Naive B cell (primary cell): ENCODE results near the gene MADCAM1. TPM values are rescaled to one million over a fixed set of nuclear protein-coding genes. Genes with fewer than 3 reads are reported as not detected.

Experiments used
- ATAC-seq, 2 donors: fragments of 150-1000 bp; cut with Tn5 transposase; 2 replicates each; pipeline ENCODE4 v1.10.0; 2021; ENCODE audit warnings: low read depth in 2 of 2, mild to moderate bottlenecking in 2 of 2, moderate library complexity in 2 of 2
- DNase-seq: peaks from one replicate; pipeline ENCODE4 v3.0.0; 2022
- H3K27ac Mint-ChIP-seq, 6 donors: one replicate each; pipeline ENCODE4 v1.8.0; 2020 to 2022; ENCODE audit warnings: mild to moderate bottlenecking in 6 of 6, mixed read lengths in 6 of 6, moderate library complexity in 5 of 6, inconsistent platforms in 2 of 6
- H3K27me3 Mint-ChIP-seq, 3 donors: one replicate each; pipeline ENCODE4 v1.8.0; 2021 to 2022; ENCODE audit warnings: mixed read lengths in 3 of 3, mild to moderate bottlenecking in 1 of 3
- H3K36me3 Mint-ChIP-seq, 2 donors: one replicate each; pipeline ENCODE4 v1.8.0; 2020 to 2022; ENCODE audit warnings: mixed read lengths in 2 of 2, inconsistent platforms in 1 of 2, mild to moderate bottlenecking in 1 of 2
- H3K4me1 Mint-ChIP-seq, 3 donors: one replicate each; pipeline ENCODE4 v1.8.0; 2020 to 2022; ENCODE audit warnings: mixed read lengths in 3 of 3, inconsistent platforms in 1 of 3, mild to moderate bottlenecking in 1 of 3, moderate library complexity in 1 of 3
- H3K4me3 Mint-ChIP-seq, 8 donors: one replicate each; pipeline ENCODE4 v1.8.0; 2020 to 2022; ENCODE audit warnings: mild to moderate bottlenecking in 8 of 8, mixed read lengths in 8 of 8, moderate library complexity in 8 of 8, inconsistent platforms in 2 of 8
- H3K9me3 Mint-ChIP-seq, 7 donors: one replicate each; pipeline ENCODE4 v1.8.0; 2020 to 2022; ENCODE audit warnings: mixed read lengths in 7 of 7, mild to moderate bottlenecking in 5 of 7, inconsistent platforms in 2 of 7, moderate library complexity in 1 of 7
- polyA plus RNA-seq, 6 donors: library from polyadenylated mRNA; unstranded; fragments of 300-500 nt; fragmentation: Illumina TruSeq; gene quantifications; one replicate each; pipeline ENCODE4 v1.2.3, GENCODE V29; 2021; ENCODE audit warnings: low read depth in 6 of 6

MADCAM1 gene
- polyA plus RNA-seq, 6 donors from 2014 or later, result 0.24 to 0.34 (median 0.30) TPM; not detected in 2

- Mint-ChIP-seq H3K9me3 (no peaks in the 10 kb centered on the region), H3K4me1 (peaks cover 0 to 5% (median 2%) of the 10 kb centered on the region in 3 donors), H3K36me3 (no peaks in the 10 kb centered on the region), H3K4me3 (no peak overlapping the region), H3K27me3 (peaks cover 0 to 10% (median 0%) of the 10 kb centered on the region in 3 donors), H3K27ac (no peak overlapping the region)
- DNase-seq, result no peak
- no peak for ATAC-seq
These were observed 52.9 kb downstream of the MADCAM1 start for GRCh38 chr19:548886-549830.

- DNase-seq (no peak), ATAC-seq (no peak)
- H3K27ac Mint-ChIP-seq, result no peak overlapping the region
- no peaks in the 10 kb centered on the region for H3K4me1 Mint-ChIP-seq
- H3K9me3 Mint-ChIP-seq, result no peaks in the 10 kb centered on the region
- no peak overlapping the region for H3K4me3 Mint-ChIP-seq
- H3K27me3 Mint-ChIP-seq, result peaks cover 0 to 14% (median 0%) of the 10 kb centered on the region in 3 donors
- H3K36me3 Mint-ChIP-seq, result no peaks in the 10 kb centered on the region
These were observed 58.5 kb downstream of the MADCAM1 start for GRCh38 chr19:554817-555216.

Other genes starting within 250 kb of the MADCAM1 start
- gene PLPP2, start 205.1 kb upstream of the MADCAM1 start, polyA plus RNA-seq, result not detected
- 1 to 10 TPM; 2.4 to 5.1 (median 3.9) TPM for gene MIER2, start 151.7 kb upstream of the MADCAM1 start, polyA plus RNA-seq
- gene C2CD4C, start 87.3 kb upstream of the MADCAM1 start, polyA plus RNA-seq, result not detected
- under 1 TPM in 1 of 6 donors, not detected in 5; 0.20 TPM for gene SHC2, start 35.5 kb upstream of the MADCAM1 start, polyA plus RNA-seq
- 10 to 100 TPM; 14.6 to 30.0 (median 18.7) TPM for gene TPGS1, start 11.0 kb downstream of the MADCAM1 start, polyA plus RNA-seq
- 10 to 100 TPM; 17.7 to 30.6 (median 19.4) TPM for gene CDC34, start 35.3 kb downstream of the MADCAM1 start, polyA plus RNA-seq
- 1 to 10 TPM in 2 of 6 donors, under 1 TPM in 2, not detected in 2; 0.40 to 1.5 (median 1.0) TPM for gene GZMM, start 47.6 kb downstream of the MADCAM1 start, polyA plus RNA-seq
- 100 to 1,000 TPM; 205 to 270 (median 235) TPM for gene BSG, start 76.1 kb downstream of the MADCAM1 start, polyA plus RNA-seq
- gene HCN2, start 93.4 kb downstream of the MADCAM1 start, polyA plus RNA-seq, result not detected
- 10 to 100 TPM; 12.1 to 56.8 (median 34.4) TPM for gene POLRMT, start 137.1 kb downstream of the MADCAM1 start, polyA plus RNA-seq
- gene FGF22, start 143.4 kb downstream of the MADCAM1 start, polyA plus RNA-seq, result not detected
- gene RNF126, start 166.7 kb downstream of the MADCAM1 start, polyA plus RNA-seq, result 10 to 100 TPM; 51.0 to 72.4 (median 59.1) TPM
- 1 to 10 TPM in 4 of 6 donors, under 1 TPM in 1, not detected in 1; 0.77 to 3.6 (median 2.8) TPM for gene FSTL3, start 179.9 kb downstream of the MADCAM1 start, polyA plus RNA-seq
- not detected for gene PRSS57, start 199.0 kb downstream of the MADCAM1 start, polyA plus RNA-seq
- gene PALM, start 212.4 kb downstream of the MADCAM1 start, polyA plus RNA-seq, result under 1 TPM in 1 of 6 donors, not detected in 5; 0.35 TPM